AG10803 (cell line): ENCODE data around the gene PHB1.
"Not testable (repeated sequence)": the region's sequence is repeated elsewhere in the genome, so short reads cannot be mapped to it uniquely, and the experiment has no call there.

ENCODE experiments used
- DNase-seq: peaks from one replicate; pipeline ENCODE4 v3.0.0; 2010; ENCODE audit warnings: low read depth
- H3K4me3 ChIP-seq: 2 replicates; pipeline ENCODE4 v1.5.1; 2011; ENCODE audit warnings: mild to moderate bottlenecking, low read length, control low read depth
- CTCF ChIP-seq: conservative IDR thresholded peaks from 2 replicates; pipeline ENCODE4 v1.5.1; 2011; ENCODE audit warnings: mild to moderate bottlenecking, low read length, control low read depth, inconsistent platforms

The PHB1 gene

DNA sequence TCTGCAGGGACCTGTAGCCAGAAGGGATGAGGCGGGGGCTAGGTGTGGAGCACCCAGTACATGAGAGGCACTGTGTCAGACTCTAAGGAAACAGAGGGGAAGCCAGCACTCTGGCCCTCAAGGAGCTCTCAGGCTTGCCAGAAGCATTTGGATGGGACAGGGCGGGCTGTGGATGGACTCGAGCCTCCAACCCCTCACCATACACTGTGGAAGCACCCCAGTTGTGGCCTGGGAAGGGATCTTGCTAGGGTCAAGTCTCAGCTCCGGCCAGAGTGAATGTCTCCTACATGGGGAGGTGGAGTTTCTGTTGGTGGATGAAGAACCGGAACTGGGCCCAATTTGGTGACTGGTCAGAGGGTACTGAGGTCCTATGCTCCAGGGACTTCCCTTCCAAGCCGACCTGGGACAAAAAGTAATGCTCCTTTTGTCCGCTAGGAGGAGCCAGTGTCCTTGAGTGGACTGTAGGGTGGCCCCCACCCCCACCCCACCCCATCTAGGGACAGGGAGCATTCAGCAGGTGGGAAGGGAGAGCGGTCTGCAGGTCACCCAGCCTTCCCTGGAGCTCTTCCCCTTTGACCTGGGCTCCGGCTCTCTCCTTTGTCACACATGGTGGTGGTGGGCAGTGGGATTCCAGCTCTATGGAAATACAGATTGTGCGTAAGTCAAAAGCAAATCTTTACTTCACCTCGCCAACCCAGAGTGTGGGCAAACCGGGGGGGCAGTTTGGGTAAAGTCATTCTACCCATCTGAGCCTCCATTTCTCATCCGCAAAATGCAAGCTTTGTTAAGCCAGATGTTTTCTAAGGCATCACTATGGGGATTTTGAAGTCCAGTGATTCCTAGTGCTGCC, 20.4 kb upstream of the PHB1 start:
- peak; percentile 43 for DNase-seq
- peak; percentile 77 for TF ChIP-seq CTCF
- H3K4me3 ChIP-seq: no peak overlapping the region

GRCh38 chr17:49433000-49433694, 18.5 kb upstream of the PHB1 start:
- no peak for TF ChIP-seq CTCF
- no peak for DNase-seq
- H3K4me3 ChIP-seq: no peak overlapping the region

- no peak for DNase-seq
- TF ChIP-seq CTCF: no peak
- no peak overlapping the region for H3K4me3 ChIP-seq
Measured at GRCh38 chr17:49431743-49432142, 17.1 kb upstream of the PHB1 start.

- DNase-seq: no peak
- no peak overlapping the region for H3K4me3 ChIP-seq
- TF ChIP-seq CTCF: no peak
Measured at GRCh38 chr17:49425004-49425286, 10.3 kb upstream of the PHB1 start.

- H3K4me3 ChIP-seq, DNase-seq: not testable (repeated sequence)
Measured at GRCh38 chr17:49424276-49425003, 9.8 kb upstream of the PHB1 start.

DNA sequence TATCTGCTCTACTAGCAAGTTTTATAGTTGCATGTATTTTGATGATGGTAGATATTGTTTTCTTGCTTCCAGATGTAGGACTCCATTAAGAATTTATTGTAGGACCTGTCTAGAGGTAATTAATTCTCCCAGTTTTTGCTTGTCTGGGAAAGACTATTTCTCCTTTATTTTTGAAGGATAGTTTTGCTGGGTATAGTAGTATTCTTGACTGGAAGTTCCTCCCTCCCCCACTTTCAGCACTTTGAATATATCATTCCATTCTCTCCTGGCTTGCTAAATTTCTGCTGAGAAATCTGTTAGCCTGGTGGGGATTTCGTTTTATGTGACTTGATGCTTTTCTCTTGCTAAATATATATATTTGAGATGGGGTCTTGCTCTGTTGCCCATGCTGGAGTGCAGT, 8.0 kb upstream of the PHB1 start:
- no peak for TF ChIP-seq CTCF
- H3K4me3 ChIP-seq: no peak overlapping the region
- no peak for DNase-seq

DNA sequence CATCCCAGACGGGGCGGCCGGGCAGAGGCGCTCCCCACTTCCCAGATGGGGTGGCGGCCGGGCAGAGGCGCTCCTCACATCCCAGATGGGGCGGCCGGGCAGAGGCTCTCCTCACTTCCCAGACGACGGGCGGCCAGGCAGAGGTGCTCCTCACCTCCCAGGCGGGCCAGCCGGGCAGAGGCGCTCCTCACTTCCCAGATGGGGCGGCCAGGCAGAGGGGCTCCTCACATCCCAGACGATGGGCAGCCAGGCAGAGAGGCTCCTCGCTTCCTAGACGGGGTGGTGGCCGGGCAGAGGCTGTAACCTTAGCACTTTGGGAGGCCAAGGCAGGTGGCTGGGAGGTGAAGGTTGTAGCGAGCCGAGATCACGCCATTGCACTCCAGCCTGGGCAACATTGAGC, 5.1 kb upstream of the PHB1 start:
- not testable (repeated sequence) for DNase-seq, H3K4me3 ChIP-seq

DNA sequence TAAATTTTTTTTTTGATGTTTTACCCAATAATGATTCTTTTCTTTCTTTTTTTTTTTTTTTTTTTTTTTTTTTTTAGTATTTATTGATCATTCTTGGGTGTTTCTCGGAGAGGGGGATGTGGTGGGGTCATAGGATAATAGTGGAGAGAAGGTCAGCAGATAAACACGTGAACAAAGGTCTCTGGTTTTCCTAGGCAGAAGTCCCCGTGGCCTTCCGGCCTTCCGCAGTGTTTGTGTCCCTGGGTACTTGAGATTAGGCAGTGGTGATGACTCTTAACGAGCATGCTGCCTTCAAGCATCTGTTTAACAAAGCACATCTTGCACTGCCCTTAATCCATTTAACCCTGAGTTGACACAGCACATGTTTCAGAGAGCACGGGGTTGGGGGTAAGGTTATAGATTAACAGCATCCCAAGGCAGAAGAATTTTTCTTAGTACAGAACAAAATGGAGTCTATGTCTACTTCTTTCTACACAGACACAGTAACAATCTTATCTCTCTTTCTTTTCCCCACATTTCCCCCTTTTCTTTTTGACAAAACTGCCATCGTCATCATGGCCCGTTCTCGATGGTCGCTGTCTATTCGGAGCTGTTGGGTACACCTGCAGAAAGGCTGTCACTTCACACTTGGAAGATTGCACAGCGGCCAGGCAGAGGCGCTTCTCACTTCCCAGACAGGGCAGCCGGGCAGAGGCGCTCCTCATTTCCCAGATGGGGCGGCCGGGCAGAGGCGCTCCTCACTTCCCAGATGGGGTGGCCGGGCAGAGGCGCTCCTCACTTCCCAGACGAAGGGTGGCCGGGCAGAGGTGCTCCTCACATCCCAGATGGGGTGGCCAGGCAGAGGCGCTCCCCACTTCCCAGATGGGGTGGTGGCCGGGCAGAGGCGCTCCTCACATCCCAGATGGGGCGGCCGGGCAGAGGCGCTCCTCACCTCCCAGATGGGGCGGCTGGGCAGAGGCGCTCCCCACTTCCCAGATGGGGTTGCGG, 4.4 kb upstream of the PHB1 start:
- not testable (repeated sequence) for DNase-seq, H3K4me3 ChIP-seq
